Heart right ventricle (tissue), 16 donors: ENCODE results near the gene CAMK1D. TPM values are rescaled to one million over a fixed set of nuclear protein-coding genes. Genes with fewer than 3 reads are reported as not detected.

ENCODE experiments used
- ATAC-seq, 8 donors: fragments of 200-7000 bp; cut with Tn5 transposase; one replicate each; pipeline ENCODE4 v1.9.1; 2020; ENCODE audit warnings: mild to moderate bottlenecking in 8 of 8, moderate library complexity in 8 of 8, moderate number of reproducible peaks in 1 of 8
- DNase-seq, 2 donors: peaks; one replicate each; pipeline ENCODE4 v3.0.0-alpha.2; 2020
- H3K27ac ChIP-seq, 10 donors: fragments of 200-600 bp; sonication (generic) in 2 of 10; one replicate each; pipeline versions ENCODE4 v1.5.0 to v1.8.0; 2020 to 2022; ENCODE audit warnings: mild to moderate bottlenecking in 3 of 10
- H3K27me3 ChIP-seq, 7 donors: fragments of 200-600 bp; one replicate each; pipeline ENCODE4 v1.8.0; 2021 to 2022; ENCODE audit warnings: mild to moderate bottlenecking in 2 of 7
- H3K36me3 ChIP-seq, 9 donors: fragments of 200-600 bp; sonication (generic) in 1 of 9; one replicate each; pipeline versions ENCODE4 v1.5.0 to v1.8.0; 2020 to 2022; ENCODE audit warnings: mild to moderate bottlenecking in 2 of 9
- H3K4me1 ChIP-seq, 9 donors: fragments of 200-600 bp; sonication (generic) in 1 of 9; one replicate each; pipeline versions ENCODE4 v1.5.0 to v1.8.0; 2020 to 2022; ENCODE audit warnings: mild to moderate bottlenecking in 4 of 9
- H3K4me3 ChIP-seq, 10 donors: fragments of 200-600 bp; sonication (generic) in 2 of 10; one replicate each; pipeline versions ENCODE4 v1.5.0 to v1.8.0; 2020 to 2022; ENCODE audit warnings: mild to moderate bottlenecking in 7 of 10, moderate library complexity in 2 of 10
- H3K9me3 ChIP-seq, 11 donors: fragments of 200-600 bp in 10 of 11; sonication (generic) in 2 of 11; one replicate each; pipeline versions ENCODE4 v1.5.0 to v1.8.0; 2013 to 2022; ENCODE audit warnings: mild to moderate bottlenecking in 2 of 11, control low read depth in 1 of 11, moderate library complexity in 1 of 11
- CTCF ChIP-seq, 9 donors: fragments of 200-600 bp; sonication (generic) in 2 of 9; IDR thresholded peaks; one replicate each; pipeline versions ENCODE4 v1.5.0 to v1.8.0; 2021 to 2022; ENCODE audit warnings: antibody characterized with exemption in 9 of 9, mild to moderate bottlenecking in 5 of 9, moderate library complexity in 1 of 9
- WGBS, 2 donors: extraction: QIAGEN DNeasy Blood & Tissue Kit; methylation state at CpG; one replicate each; pipeline ENCODE4 v1.1.7; 2013; ENCODE audit warnings: inconsistent platforms in 1 of 2; 5-methylcytosine and 5-hydroxymethylcytosine counted together
- intact Hi-C, 10 donors: fragments of 100-400 bp; cut with DNase I; formaldehyde crosslinking; loops; one replicate each; pipeline versions ENCODE4 v1.11.1 to v1.14.2; 2022
- polyA plus RNA-seq, 2 donors: library from polyadenylated mRNA; stranded (reverse); fragments of 200-250 nt; gene quantifications; one replicate each; pipeline ENCODE4 v1.2.3, GENCODE V29; 2013
- total RNA-seq, 10 donors: library from RNA; stranded (reverse); fragmentation: NEBNext Ultra II Directional in 3 of 10; extraction: Animal tissue kit (Norgen Biotek cat#: 25700) in 3 of 10; gene quantifications; one replicate each; pipeline versions ENCODE4 v1.2.1 to v1.2.4, GENCODE V29; 2021 to 2023
- donor health status: Arrhythmogenic right ventricular cardiomyopathy.
- donor health status: ischemic (EF 13 %, LVEDD 7.1; RV severe dilation, severe dysfunction).
- donor health status: healthy with polysubstance abuse.
- donor health status: DM: no; HTN: yes; CAD: no.
- donor health status: DM: no; HTN: no; CAD: no.
- donor health status: ischemic (EF 25% LVEDD 6.9; RV normal size, moderate dysfunction).
- donor health status: ischemic (EF 25% LVEDD 5.7; RV mildly dilated, moderate dysfunction).
- donor health status: healthy.
- donor health status: DM: yes; HTN: yes; CAD: no.
- donor health status: Ischemic cardiomyopathy.
- donor health status: ischemic (EF 35%, LVEDD 5.7; RV mildly dilated, moderate dysfunction).
- donor health status: nonischemic (EF 11% LVEDD 7.7; RV severe dilation, severe dysfunction).
- donor health status: DM: yes; HTN: yes; CAD: no.
- donor health status: PGD.
- donor health status: ischemic (EF 29% LVEDD 5.4; RV normal size, mild dysfunction).
- donor health status: nonischemic (EF 23%, LVEDD 6.1; RV moderate dilation, normal function).

Gene CAMK1D
- total and polyA plus RNA-seq, 12 donors, result 1.3 to 17.7 (median 2.6) TPM

- Histone ChIP-seq H3K9me3 (no peaks in the 10 kb centered on the region), H3K27ac (no peak overlapping the region), H3K4me3 (no peak overlapping the region), H3K4me1 (peaks cover 0 to 21% (median 0%) of the 10 kb centered on the region in 9 donors), H3K36me3 (no peaks in the 10 kb centered on the region), H3K27me3 (no peaks in the 10 kb centered on the region)
- intact Hi-C loops, result no loop called here
- DNase-seq (no peak), ATAC-seq (no peak)
- no peak for TF ChIP-seq CTCF (IDR thresholded peaks at IDR 0.05)
- 88 to 95% methylated on average over 3 of the region's 3 CpGs for WGBS, 2 donors
Measured at GRCh38 chr10:12364559-12364958, 15.2 kb downstream of the CAMK1D start.

GRCh38 chr10:12367272-12367671 is 17.9 kb downstream of the CAMK1D start:
- no peaks in the 10 kb centered on the region for H3K36me3 ChIP-seq
- intact Hi-C loops, result no loop called here
- no peak for TF ChIP-seq CTCF (IDR thresholded peaks at IDR 0.05)
- H3K4me3 ChIP-seq, result no peak overlapping the region
- no peaks in the 10 kb centered on the region for H3K9me3 ChIP-seq
- no peaks in the 10 kb centered on the region for H3K27me3 ChIP-seq
- H3K27ac ChIP-seq, result no peak overlapping the region
- 94 to 96% methylated on average over 4 of the region's 4 CpGs for WGBS, 2 donors
- ATAC-seq, result no peak
- DNase-seq, result no peak
- peaks cover 0 to 21% (median 0%) of the 10 kb centered on the region in 9 donors for H3K4me1 ChIP-seq

GRCh38 chr10:12369982-12370381 is 20.6 kb downstream of the CAMK1D start:
- ATAC-seq (no peak), DNase-seq (no peak)
- 91 to 98% methylated on average over 8 of the region's 8 CpGs for whole genome bisulfite sequencing, 2 donors
- Histone ChIP-seq H3K9me3 (no peaks in the 10 kb centered on the region), H3K27me3 (no peaks in the 10 kb centered on the region), H3K27ac (no peak overlapping the region), H3K36me3 (no peaks in the 10 kb centered on the region), H3K4me3 (no peak overlapping the region), H3K4me1 (peaks cover 0 to 20% (median 0%) of the 10 kb centered on the region in 9 donors)
- intact Hi-C loops, result no loop called here
- TF ChIP-seq CTCF (IDR thresholded peaks at IDR 0.05), result no peak

- no peak overlapping the region for H3K27ac ChIP-seq
- no peaks in the 10 kb centered on the region for H3K27me3 ChIP-seq
- TF ChIP-seq CTCF (IDR thresholded peaks at IDR 0.05), result no peak
- H3K36me3 ChIP-seq, result no peaks in the 10 kb centered on the region
- no peak for DNase-seq
- no peaks in the 10 kb centered on the region for H3K9me3 ChIP-seq
- no peaks in the 10 kb centered on the region for H3K4me1 ChIP-seq
- WGBS, 2 donors, result 92 to 93% methylated on average over 10 of the region's 10 CpGs
- H3K4me3 ChIP-seq, result no peak overlapping the region
- no peak for ATAC-seq
- intact Hi-C loops, result no loop called here
Measured at GRCh38 chr10:12372846-12373245, 23.5 kb downstream of the CAMK1D start.
